H1 (cell line): Measurements from ENCODE around the gene BTBD8. TPM values are rescaled to one million over a fixed set of nuclear protein-coding genes. Genes with fewer than 3 reads are reported as not detected.

Experiments used
- CTCF ChIA-PET: fragments of 300-600 bp; sonication (Branson Sonifier 250); formaldehyde crosslinking; loops from one replicate; lab custom pipeline; 2021; ENCODE audit not compliant: partially characterized antibody; lab: Charles Lee
- POLR2A ChIA-PET: fragments of 300-600 bp; sonication (Branson Sonifier 250); formaldehyde crosslinking; loops from one replicate; lab custom pipeline; 2021; ENCODE audit warnings: inconsistent platforms; ENCODE audit not compliant: partially characterized antibody; lab: Charles Lee
- DNase-seq, 2 experiments: peaks; one replicate each; pipeline versions ENCODE4 v3.0.0 to v3.0.0-alpha.2; 2010 to 2022; ENCODE audit warnings: low spot score in 2 of 2, low read depth in 1 of 2, mixed read lengths in 1 of 2
- FAIRE-seq: peaks from 2 replicates; lab custom pipeline; 2011; peaks lifted over from hg19 to GRCh38; lab: Jason Lieb, UNC
- H2AFZ ChIP-seq: 2 replicates; pipeline ENCODE4 v1.8.1; 2012; ENCODE audit warnings: low read length, inconsistent platforms
- H2AK5ac ChIP-seq: 2 replicates; pipeline ENCODE4 v1.6.1; 2013; ENCODE audit warnings: low read depth, low read length
- H2BK120ac ChIP-seq: replicated peaks from 2 replicates; pipeline ENCODE3; 2013; ENCODE audit warnings: low read depth, low read length, inconsistent platforms
- H2BK12ac ChIP-seq: 2 replicates; pipeline ENCODE4 v1.6.1; 2013; ENCODE audit warnings: low read depth, low read length
- H2BK15ac ChIP-seq: 2 replicates; pipeline ENCODE4 v1.6.1; 2013; ENCODE audit warnings: low read length
- H2BK20ac ChIP-seq: 2 replicates; pipeline ENCODE4 v1.6.1; 2013; ENCODE audit warnings: low read length
- H2BK5ac ChIP-seq: 2 replicates; pipeline ENCODE4 v1.6.1; 2013; ENCODE audit warnings: low read depth, low read length
- H3K14ac ChIP-seq: 2 replicates; pipeline ENCODE4 v1.6.1; 2013; ENCODE audit warnings: inconsistent platforms; ENCODE audit not compliant: insufficient read length
- H3K18ac ChIP-seq: 2 replicates; pipeline ENCODE4 v1.6.1; 2013; ENCODE audit warnings: low read length; ENCODE audit errors: extremely low read depth
- H3K23ac ChIP-seq: 2 replicates; pipeline ENCODE4 v1.6.1; 2013; ENCODE audit warnings: inconsistent platforms; ENCODE audit not compliant: insufficient read length
- H3K23me2 ChIP-seq: 2 replicates; pipeline ENCODE4 v1.6.1; 2013; ENCODE audit warnings: low read depth, low read length
- H3K27ac ChIP-seq: 2 replicates; pipeline ENCODE4 v1.6.1; 2011; ENCODE audit warnings: low read depth, low read length, inconsistent platforms
- H3K27me3 ChIP-seq, 4 experiments: replicated peaks in 1 of 4; 1 replicate in 1 of 4; 2 replicates in 3 of 4; pipeline versions ENCODE4 v1.6.1 to v1.8.1; 2011 to 2013; ENCODE audit warnings: low read length in 3 of 4, mild to moderate bottlenecking in 3 of 4, inconsistent platforms in 2 of 4, mixed read lengths in 2 of 4, moderate library complexity in 1 of 4; ENCODE audit not compliant: control insufficient read depth in 3 of 4, insufficient read depth in 3 of 4; ENCODE audit errors: extremely low read depth in 1 of 4
- H3K36me3 ChIP-seq, 4 experiments: 2 replicates each; pipeline versions ENCODE4 v1.6.1 to v1.8.1; 2011 to 2013; ENCODE audit warnings: mild to moderate bottlenecking in 4 of 4, low read length in 3 of 4, moderate library complexity in 2 of 4, control low read depth in 1 of 4, inconsistent platforms in 1 of 4; ENCODE audit not compliant: insufficient read depth in 4 of 4, control insufficient read depth in 2 of 4
- H3K4ac ChIP-seq: replicated peaks from 2 replicates; pipeline ENCODE3; 2013; ENCODE audit warnings: low read length, low read depth, mixed read lengths, inconsistent platforms; ENCODE audit not compliant: insufficient read length
- H3K4me1 ChIP-seq, 4 experiments: replicated peaks in 1 of 4; 1 replicate in 1 of 4; 2 replicates in 3 of 4; pipeline versions ENCODE4 v1.6.1 to v1.8.1; 2011 to 2013; ENCODE audit warnings: low read length in 3 of 4, inconsistent platforms in 2 of 4, mixed read lengths in 1 of 4; ENCODE audit not compliant: insufficient read depth in 4 of 4, control insufficient read depth in 3 of 4
- H3K4me2 ChIP-seq, 2 experiments: 2 replicates each; pipeline versions ENCODE4 v1.6.1 to v1.8.1; 2011 to 2013; ENCODE audit warnings: low read depth in 2 of 2, low read length in 2 of 2, control low read depth in 1 of 2, inconsistent platforms in 1 of 2, mild to moderate bottlenecking in 1 of 2; ENCODE audit not compliant: insufficient read depth in 1 of 2
- H3K4me3 ChIP-seq, 4 experiments: fragments of 200-600, 300-600 bp in 1 of 4; sonication (generic), shearing (Covaris generic), sonication (Bioruptor Twin) in 1 of 4; 2 replicates each; pipeline versions ENCODE4 v1.5.1 to v1.8.1; 2011 to 2016; ENCODE audit warnings: low read length in 4 of 4, low read depth in 3 of 4, control low read depth in 2 of 4, inconsistent platforms in 2 of 4, mild to moderate bottlenecking in 2 of 4, mixed read lengths in 1 of 4, moderate library complexity in 1 of 4; ENCODE audit not compliant: insufficient read depth in 2 of 4; ENCODE audit errors: extremely low read depth in 1 of 4
- H3K56ac ChIP-seq: replicated peaks from 2 replicates; pipeline ENCODE3; 2013; ENCODE audit warnings: low read depth, mild to moderate bottlenecking, mixed read lengths, low read length, inconsistent platforms; ENCODE audit not compliant: insufficient read length
- H3K79me1 ChIP-seq: 2 replicates; pipeline ENCODE4 v1.6.1; 2013; ENCODE audit warnings: low read depth, low read length, control low read depth
- H3K79me2 ChIP-seq, 2 experiments: 2 replicates each; pipeline versions ENCODE4 v1.6.1 to v1.8.1; 2012 to 2013; ENCODE audit warnings: low read length in 2 of 2, mild to moderate bottlenecking in 2 of 2, inconsistent platforms in 1 of 2; ENCODE audit not compliant: insufficient read depth in 2 of 2, control insufficient read depth in 1 of 2
- H3K9ac ChIP-seq, 4 experiments: replicated peaks in 1 of 4; 1 replicate in 1 of 4; 2 replicates in 3 of 4; pipeline versions ENCODE4 v1.6.1 to v1.8.1; 2011 to 2013; ENCODE audit warnings: low read depth in 3 of 4, low read length in 3 of 4, control low read depth in 2 of 4, mild to moderate bottlenecking in 2 of 4, moderate library complexity in 2 of 4, inconsistent platforms in 1 of 4; ENCODE audit errors: extremely low read depth in 1 of 4
- H3K9me3 ChIP-seq, 2 experiments: 2 replicates each; pipeline versions ENCODE4 v1.6.1 to v1.8.1; 2012 to 2013; ENCODE audit warnings: mild to moderate bottlenecking in 2 of 2, moderate library complexity in 2 of 2, control low read depth in 1 of 2, inconsistent platforms in 1 of 2, low read depth in 1 of 2, low read length in 1 of 2, mixed read lengths in 1 of 2; ENCODE audit not compliant: insufficient read depth in 2 of 2
- H4K20me1 ChIP-seq, 2 experiments: replicated peaks in 1 of 2; 2 replicates each; pipeline versions ENCODE3 to v1.8.1; 2011 to 2013; ENCODE audit warnings: inconsistent platforms in 2 of 2, low read length in 2 of 2, mild to moderate bottlenecking in 1 of 2; ENCODE audit not compliant: insufficient read depth in 2 of 2, control insufficient read depth in 1 of 2
- H4K5ac ChIP-seq: 2 replicates; pipeline ENCODE4 v1.6.1; 2013; ENCODE audit warnings: low read length, low read depth, mixed read lengths, inconsistent platforms; ENCODE audit not compliant: insufficient read length
- H4K8ac ChIP-seq: 2 replicates; pipeline ENCODE4 v1.8.0; 2013; ENCODE audit warnings: mild to moderate bottlenecking, moderate library complexity, low read length, inconsistent platforms; ENCODE audit not compliant: insufficient read depth; ENCODE audit errors: extremely low read depth
- H4K91ac ChIP-seq: replicated peaks from 2 replicates; pipeline ENCODE3; 2013; ENCODE audit warnings: low read length, mixed read lengths, inconsistent platforms; ENCODE audit not compliant: insufficient read length
- ATF2 ChIP-seq: IDR thresholded peaks from 2 replicates; pipeline ENCODE4 v1.6.1; 2012; ENCODE audit warnings: low read length, inconsistent platforms
- BCL11A ChIP-seq, 2 experiments: IDR thresholded peaks; one replicate each; pipeline ENCODE4 v1.6.1; 2011; ENCODE audit warnings: low read depth in 2 of 2, low read length in 2 of 2, mild to moderate bottlenecking in 2 of 2
- CHD2 ChIP-seq: IDR thresholded peaks from 2 replicates; pipeline ENCODE4 v1.6.1; 2012; ENCODE audit warnings: low read length, improper control_type of control experiment
- CREB1 ChIP-seq: IDR thresholded peaks from 2 replicates; pipeline ENCODE4 v1.6.1; 2012; ENCODE audit warnings: inconsistent platforms
- E2F6 ChIP-seq: IDR thresholded peaks from 2 replicates; pipeline ENCODE4 v1.6.1; 2012; ENCODE audit warnings: inconsistent platforms
- EGR1 ChIP-seq: IDR thresholded peaks from 2 replicates; pipeline ENCODE4 v1.6.1; 2011; ENCODE audit warnings: low read depth, low read length, borderline replicate concordance
- HDAC6 ChIP-seq: IDR thresholded peaks from one replicate; pipeline ENCODE4 v1.7.1; 2012; ENCODE audit warnings: low read depth, mild to moderate bottlenecking, inconsistent platforms, low read length, moderate library complexity
- JUN ChIP-seq: IDR thresholded peaks from 2 replicates; pipeline ENCODE4 v1.6.1; 2011; ENCODE audit warnings: low read depth, mild to moderate bottlenecking, improper control_type of control experiment, low read length
- KDM4A ChIP-seq: IDR thresholded peaks from one replicate; pipeline ENCODE4 v1.7.1; 2012; ENCODE audit warnings: low read depth, mild to moderate bottlenecking, moderate library complexity, low read length, inconsistent platforms; ENCODE audit not compliant: severe bottlenecking
- MAX ChIP-seq: IDR thresholded peaks from 2 replicates; pipeline ENCODE4 v1.6.1; 2012; ENCODE audit warnings: inconsistent platforms
- RNF2 ChIP-seq: fragments of 200-900, 300-1000 bp; sonication (generic); IDR thresholded peaks from 2 replicates; pipeline ENCODE4 v1.7.1; 2016; ENCODE audit warnings: borderline replicate concordance, low read depth, mild to moderate bottlenecking, antibody characterized with exemption, low read length; ENCODE audit not compliant: poor library complexity, severe bottlenecking; ENCODE audit errors: missing control alignments
- SIX5 ChIP-seq: IDR thresholded peaks from 2 replicates; pipeline ENCODE4 v1.6.1; 2011; ENCODE audit warnings: mild to moderate bottlenecking, low read depth, low read length
- WGBS, 2 experiments: shearing (Covaris generic) in 1 of 2; methylation state at CpG; one replicate each; pipeline versions ENCODE4 v1.1.6 to v1.1.7; 2013 to 2015; ENCODE audit warnings: low lambda C conversion rate in 2 of 2, mixed read lengths in 2 of 2, inconsistent platforms in 1 of 2, low coverage in 1 of 2, missing lambda C conversion rate in 1 of 2; ENCODE audit not compliant: insufficient replicate concordance in 2 of 2, insufficient coverage in 1 of 2, insufficient read length in 1 of 2; ENCODE audit errors: extremely low coverage in 1 of 2, missing lambda C conversion rate in 1 of 2; 5-methylcytosine and 5-hydroxymethylcytosine counted together
- polyA plus RNA-seq, 7 experiments: library from polyadenylated mRNA; depleted of rRNA in 3 of 7; stranded (reverse) in 5 of 7; unstranded in 2 of 7; fragments of >200 nt in 5 of 7; fragments of 200-250 nt in 2 of 7; gene quantifications; 1 replicate in 5 of 7; 2 replicates in 1 of 7; 4 replicates in 1 of 7; pipeline versions ENCODE4 v1.2.1 to v1.2.3, GENCODE V29; 2011 to 2013; ENCODE audit warnings: missing spikeins in 2 of 7, mixed read lengths in 2 of 7
- total RNA-seq: library from RNA; stranded (reverse); fragmentation: NEBNext Ultra II Directional; extraction: Animal tissue kit (Norgen Biotek cat#: 25700); gene quantifications from 2 replicates; pipeline ENCODE4 v1.2.1, GENCODE V29; 2021

The BTBD8 gene
- total and polyA plus RNA-seq, 2 of the 8 experiments (the other 6 are each of a cell fraction or from before 2014, with no cell fraction given) = 0.44 to 2.5 TPM

- Histone ChIP-seq H3K18ac (no peak overlapping the region), H4K8ac (no peak overlapping the region), H3K4ac (no peak overlapping the region), H2BK12ac (no peak overlapping the region), H3K56ac (no peak overlapping the region), H3K79me2 (no peaks in the 10 kb centered on the region), H3K27ac (no peak overlapping the region), H3K4me3 (no peak overlapping the region), H3K23ac (no peak overlapping the region), H2BK5ac (no peak overlapping the region), H3K4me1 (peaks cover 0 to 2% (median 0%) of the 10 kb centered on the region in 4 experiments; a peak in 2 of 7 replicates), H2BK20ac (no peak overlapping the region), H4K20me1 (no peaks in the 10 kb centered on the region), H2AFZ (no peak overlapping the region), H4K91ac (no peak overlapping the region), H3K36me3 (no peaks in the 10 kb centered on the region), H3K9ac (no peak overlapping the region), H3K14ac (no peak overlapping the region), H3K4me2 (no peak overlapping the region), H3K9me3 (no peaks in the 10 kb centered on the region), H3K23me2 (no peaks in the 10 kb centered on the region), H2AK5ac (no peak overlapping the region), H4K5ac (no peak overlapping the region), H3K79me1 (no peaks in the 10 kb centered on the region), H3K27me3 (no peaks in the 10 kb centered on the region), H2BK15ac (no peak overlapping the region), H2BK120ac (no peak overlapping the region)
- CTCF ChIA-PET = no interaction called here
- WGBS, 2 experiments = 92% methylated on average over 1 of the region's 1 CpG; no CpG with 5 or more reads in 1 of the 2 experiments
- no peak for FAIRE-seq
- POLR2A ChIA-PET = interaction anchor here (0.7 kb wide), 1 partner anchor 643 kb away, joined by 3 read pairs; no protein-coding TSS in a partner anchor
- no peak for DNase-seq
- TF ChIP-seq BCL11A (IDR thresholded peaks at IDR 0.05; ENCODE audit: low read depth in 2 of 2, low read length in 2 of 2) (no peak), MAX (no peak), HDAC6 (no peak), CREB1 (no peak), E2F6 (no peak), KDM4A (no peak), SIX5 (no peak), ATF2 (no peak), CHD2 (no peak), EGR1 (no peak), JUN (no peak), RNF2 (no peak)
Measured at GRCh38 chr1:92194511-92194910, 114.4 kb downstream of the BTBD8 start.
